Subcutaneous adipose tissue (tissue), 4 donors: Measurements from ENCODE around the gene HDLBP. TPM values are rescaled to one million over a fixed set of nuclear protein-coding genes. Genes with fewer than 3 reads are reported as not detected.

Experiments
- CTCF ChIP-seq: fragments of 450-650 bp; IDR thresholded peaks from one replicate; pipeline ENCODE4 v1.5.1; 2016; ENCODE audit warnings: low read depth, mild to moderate bottlenecking, control low read depth, antibody characterized with exemption, moderate library complexity
- total RNA-seq, 4 donors: library from RNA; depleted of rRNA; stranded (reverse); fragments of >200 nt; gene quantifications; one replicate each; pipeline ENCODE4 v1.1.0, GENCODE V29; 2016

Gene HDLBP
- total RNA-seq, 4 donors from 2014 or later, result 306 to 581 (median 503) TPM

GRCh38 chr2:241272303-241273209 is 42.9 kb downstream of the HDLBP start:
- no peak for TF ChIP-seq CTCF

GRCh38 chr2:241271706-241272302 is 43.7 kb downstream of the HDLBP start:
- no peak for TF ChIP-seq CTCF

GRCh38 chr2:241270531-241270930 is 44.9 kb downstream of the HDLBP start:
- no peak for TF ChIP-seq CTCF

- no peak for TF ChIP-seq CTCF
Observed at GRCh38 chr2:241269707-241270520, 45.6 kb downstream of the HDLBP start.

GRCh38 chr2:241268716-241269445 is 46.6 kb downstream of the HDLBP start:
- TF ChIP-seq CTCF, result no peak

GRCh38 chr2:241268306-241268705 is 47.2 kb downstream of the HDLBP start:
- TF ChIP-seq CTCF, result no peak
